CD4-positive, alpha-beta T cell treated with Interleukin-1 beta for 1 hour (primary cell): ENCODE measurements around the gene CEBPB.
"Not testable (repeated sequence)": the region's sequence is repeated elsewhere in the genome, so short reads cannot be mapped to it uniquely, and the experiment has no call there.

Experiments
- DNase-seq, 2 donors: peaks; one replicate each; pipeline ENCODE4 v3.0.0-alpha.2; 2020 to 2022

CEBPB gene

GRCh38 chr20:50190251-50191064, at the start of gene CEBPB:
Gene CEBPB, plus strand, starts transcription at chr20:50190830. Its CDS starts 204 bp downstream, at chr20:50191034.
- DNase-seq, result peak; percentile 84 to 88

- DNase-seq, result no peak
Measured at GRCh38 chr20:50141018-50141675, 49.5 kb upstream of the CEBPB start.

GRCh38 chr20:50141811-50142561, 48.6 kb upstream of the CEBPB start:
- DNase-seq, result no peak

GRCh38 chr20:50142812-50143211, 47.8 kb upstream of the CEBPB start:
- no peak for DNase-seq

- DNase-seq, result peak in 1 of 2 donors; percentile 67
Measured at GRCh38 chr20:50144362-50144761, 46.3 kb upstream of the CEBPB start.

- DNase-seq, result no peak
Measured at GRCh38 chr20:50145566-50145965, 45.1 kb upstream of the CEBPB start.

GRCh38 chr20:50146214-50146613, 44.4 kb upstream of the CEBPB start:
- no peak for DNase-seq

GRCh38 chr20:50146732-50147662, 43.6 kb upstream of the CEBPB start:
- peak; percentile 85 to 87 for DNase-seq

- DNase-seq, result no peak
Measured at GRCh38 chr20:50149481-50150254, 41.0 kb upstream of the CEBPB start.

GRCh38 chr20:50151034-50151743, 39.4 kb upstream of the CEBPB start:
- DNase-seq, result no peak

GRCh38 chr20:50152394-50153152, 38.1 kb upstream of the CEBPB start:
- DNase-seq, result peak in 1 of 2 donors; percentile 10

GRCh38 chr20:50153153-50153499, 37.5 kb upstream of the CEBPB start:
- no peak for DNase-seq

GRCh38 chr20:50153500-50154377, 36.9 kb upstream of the CEBPB start, which contains the start of gene PEDS1:
Gene PEDS1, minus strand, starts transcription at chr20:50153723. Its CDS starts 86 bp downstream, at chr20:50153637.
- DNase-seq, result peak; percentile 83 to 84

GRCh38 chr20:50161494-50161893, 29.1 kb upstream of the CEBPB start:
- not testable (repeated sequence) for DNase-seq

GRCh38 chr20:50163570-50164317, 26.9 kb upstream of the CEBPB start:
- no peak for DNase-seq

GRCh38 chr20:50165684-50166554, 24.7 kb upstream of the CEBPB start:
- DNase-seq, result peak; percentile 58 to 88

- peak; percentile 77 to 83 for DNase-seq
Measured at GRCh38 chr20:50169329-50169823, 21.3 kb upstream of the CEBPB start.
